HG03025 (cell line): Measurements from ENCODE around the gene ATP8B2.
"Not testable (repeated sequence)": the region's sequence is repeated elsewhere in the genome, so short reads cannot be mapped to it uniquely, and the experiment has no call there.

Source experiments
- ATAC-seq: cut with Tn5 transposase; IDR thresholded peaks from one replicate; pipeline ENCODE4 v1.9.1; 2021; ENCODE audit warnings: mild to moderate bottlenecking, moderate library complexity; ENCODE audit not compliant: unreplicated experiment, low FRiP score

Gene ATP8B2

DNA sequence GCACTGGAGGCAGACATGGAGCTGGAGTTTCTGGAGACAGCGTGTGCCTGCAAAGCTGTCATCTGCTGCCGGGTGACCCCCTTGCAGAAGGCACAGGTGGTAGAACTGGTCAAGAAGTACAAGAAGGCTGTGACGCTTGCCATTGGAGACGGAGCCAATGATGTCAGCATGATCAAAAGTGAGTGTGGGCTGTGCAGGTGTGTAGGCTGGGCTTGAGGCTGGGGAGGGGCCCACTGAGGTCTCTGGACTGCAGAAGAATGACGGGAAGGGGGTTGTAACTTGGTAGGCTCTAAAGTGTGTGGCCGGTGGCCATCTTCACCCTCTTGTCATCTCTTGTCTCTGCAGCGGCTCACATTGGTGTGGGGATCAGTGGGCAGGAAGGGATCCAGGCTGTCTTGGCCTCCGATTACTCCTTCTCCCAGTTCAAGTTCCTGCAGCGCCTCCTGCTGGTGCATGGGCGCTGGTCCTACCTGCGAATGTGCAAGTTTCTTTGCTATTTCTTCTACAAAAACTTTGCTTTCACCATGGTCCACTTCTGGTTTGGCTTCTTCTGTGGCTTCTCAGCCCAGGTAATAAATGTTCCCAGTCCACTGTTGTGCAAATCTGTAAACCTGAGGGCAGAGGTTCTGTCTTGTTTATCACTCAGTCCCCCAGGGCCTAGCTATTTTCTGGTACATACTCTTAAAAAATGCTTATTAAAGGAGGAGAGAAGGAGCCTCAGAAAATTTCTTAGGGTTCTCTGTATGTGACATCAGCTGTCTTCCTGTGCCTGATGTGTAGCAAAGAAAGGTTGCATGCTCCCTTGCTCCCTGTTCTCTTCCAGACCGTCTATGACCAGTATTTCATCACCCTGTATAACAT is 19.9 kb downstream of the ATP8B2 start:
- no peak for ATAC-seq

DNA sequence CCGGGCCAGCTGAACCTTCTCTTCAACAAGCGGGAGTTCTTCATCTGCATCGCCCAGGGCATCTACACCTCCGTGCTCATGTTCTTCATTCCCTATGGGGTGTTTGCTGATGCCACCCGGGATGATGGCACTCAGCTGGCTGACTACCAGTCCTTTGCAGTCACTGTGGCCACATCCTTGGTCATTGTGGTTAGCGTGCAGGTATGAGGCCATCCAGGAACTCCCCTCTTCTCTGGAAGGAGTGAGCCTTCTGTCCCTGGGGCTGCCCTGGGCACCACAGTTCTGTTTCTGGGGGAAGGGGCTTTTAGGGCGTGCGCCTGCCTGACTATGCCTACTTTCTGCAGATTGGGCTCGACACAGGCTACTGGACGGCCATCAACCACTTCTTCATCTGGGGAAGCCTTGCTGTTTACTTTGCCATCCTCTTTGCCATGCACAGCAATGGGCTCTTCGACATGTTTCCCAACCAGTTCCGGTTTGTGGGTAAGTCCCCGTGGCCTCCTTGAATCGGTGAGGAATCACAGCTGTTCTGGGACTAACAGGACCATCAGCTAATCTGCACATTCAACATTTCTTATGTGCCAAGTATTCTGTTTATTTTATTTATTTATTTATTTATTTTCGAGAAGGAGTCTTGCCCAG is 21.1 kb downstream of the ATP8B2 start:
- ATAC-seq: no peak

DNA sequence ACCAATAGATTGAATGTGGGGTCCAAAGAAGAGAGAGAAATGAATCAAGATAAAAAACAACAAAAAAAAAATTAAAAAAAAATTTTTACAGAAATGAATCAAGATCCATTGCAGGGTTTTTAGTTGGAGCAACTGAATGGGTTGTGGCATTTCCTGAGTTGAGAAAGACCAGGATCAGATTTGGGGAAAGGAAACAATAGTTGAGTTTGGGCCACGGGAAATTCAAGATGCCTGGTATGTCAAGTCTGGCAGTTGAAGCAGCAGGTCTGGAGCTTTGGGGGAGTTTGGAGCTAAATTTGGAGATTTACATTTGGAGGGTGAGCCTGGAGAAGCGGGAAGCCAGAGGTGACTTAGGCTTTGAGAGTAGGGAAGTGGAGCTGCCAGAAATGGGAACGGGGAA is 22.6 kb downstream of the ATP8B2 start:
- no peak for ATAC-seq

DNA sequence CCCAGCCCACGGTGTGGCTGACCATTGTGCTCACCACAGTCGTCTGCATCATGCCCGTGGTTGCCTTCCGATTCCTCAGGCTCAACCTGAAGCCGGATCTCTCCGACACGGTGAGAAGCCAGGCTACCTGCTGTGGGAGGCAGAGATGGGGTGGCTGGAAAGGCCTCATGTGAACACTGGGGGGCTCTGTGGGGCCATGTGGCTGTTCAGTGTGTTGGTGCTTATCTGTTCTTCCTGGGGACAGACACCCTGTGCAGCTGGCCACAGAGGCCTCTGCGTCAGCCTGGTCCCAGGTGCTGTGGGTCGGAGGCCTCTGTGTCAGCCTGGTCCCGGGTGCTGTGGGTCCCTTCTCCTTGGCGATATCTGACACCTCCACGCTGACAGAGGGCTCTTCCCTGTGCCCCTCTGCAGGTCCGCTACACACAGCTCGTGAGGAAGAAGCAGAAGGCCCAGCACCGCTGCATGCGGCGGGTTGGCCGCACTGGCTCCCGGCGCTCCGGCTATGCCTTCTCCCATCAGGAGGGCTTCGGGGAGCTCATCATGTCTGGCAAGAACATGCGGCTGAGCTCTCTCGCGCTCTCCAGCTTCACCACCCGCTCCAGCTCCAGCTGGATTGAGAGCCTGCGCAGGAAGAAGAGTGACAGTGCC is 23.2 kb downstream of the ATP8B2 start:
- ATAC-seq: no peak

DNA sequence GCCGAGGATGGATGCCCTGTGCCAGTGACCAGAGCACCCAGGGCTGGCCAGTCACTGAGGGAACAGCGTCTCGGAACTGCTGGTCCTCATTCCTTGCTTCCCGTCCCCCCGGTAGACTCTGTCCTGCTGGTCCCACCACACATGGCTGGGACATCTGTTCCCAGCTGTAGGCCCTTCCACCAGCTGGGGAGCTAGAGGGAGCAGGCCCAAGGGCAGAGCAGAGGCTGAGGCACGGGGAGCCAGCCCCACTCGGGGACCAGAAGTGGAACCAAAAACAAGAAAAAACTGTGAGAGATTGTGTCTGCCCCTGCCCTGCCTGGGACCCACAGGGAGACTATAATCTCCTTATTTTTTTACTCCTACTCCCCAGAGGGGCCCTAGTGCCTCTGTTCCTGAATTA is 23.8 kb downstream of the ATP8B2 start:
- ATAC-seq: no peak

DNA sequence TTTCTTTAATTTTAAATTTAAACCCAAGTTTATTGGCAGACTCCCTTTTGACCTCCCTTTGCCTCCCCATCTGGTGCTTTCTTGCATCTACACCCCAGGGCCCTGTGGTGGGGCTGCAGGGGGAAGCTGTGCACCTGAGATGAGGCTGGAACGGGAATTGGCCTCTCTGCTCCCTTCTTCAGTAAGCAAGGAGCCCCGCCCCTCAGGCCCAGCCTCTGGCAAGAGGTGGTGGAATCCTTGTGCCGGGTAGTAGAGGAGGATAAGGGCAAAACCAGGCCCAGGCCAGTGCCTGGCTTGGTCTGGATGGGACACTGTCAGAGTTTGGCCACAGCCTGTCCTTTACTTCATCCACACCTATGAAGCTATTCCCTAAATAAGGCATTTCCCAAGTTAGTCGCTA is 25.1 kb downstream of the ATP8B2 start:
- ATAC-seq: no peak

DNA sequence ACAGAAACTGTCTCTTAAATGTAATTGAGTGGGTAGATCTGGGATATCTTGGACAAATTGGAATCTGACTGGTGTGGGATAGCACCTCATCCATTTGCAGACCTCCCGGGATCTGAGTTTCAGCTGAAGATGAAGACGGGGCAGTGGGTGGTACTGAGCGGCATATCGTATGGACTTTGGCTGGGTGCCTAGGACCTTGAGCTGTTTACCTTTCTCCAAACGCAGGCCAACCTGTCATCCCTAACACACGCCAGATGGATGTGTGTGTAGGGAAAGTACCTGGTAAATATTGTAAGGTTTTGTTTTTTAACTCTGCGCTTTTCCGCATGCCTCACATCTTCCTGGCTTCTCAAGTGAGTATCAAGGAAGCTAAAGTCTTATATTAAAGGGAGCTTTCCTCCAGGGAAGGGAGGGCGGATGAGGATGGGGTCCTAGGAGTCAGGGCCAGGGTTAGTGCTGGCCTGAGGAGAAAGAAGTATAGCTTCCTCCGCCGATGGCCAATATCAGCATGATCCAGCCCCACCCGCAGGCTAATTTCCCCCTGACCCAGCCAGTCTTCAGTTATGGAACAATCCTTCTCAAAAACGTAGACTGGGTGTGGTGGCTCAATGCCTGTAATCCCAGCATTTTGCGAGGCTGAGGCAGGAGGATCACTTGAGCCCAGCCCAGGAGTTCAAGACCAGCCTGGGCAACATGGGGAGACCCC is 26.2 kb downstream of the ATP8B2 start:
- ATAC-seq: no peak

DNA sequence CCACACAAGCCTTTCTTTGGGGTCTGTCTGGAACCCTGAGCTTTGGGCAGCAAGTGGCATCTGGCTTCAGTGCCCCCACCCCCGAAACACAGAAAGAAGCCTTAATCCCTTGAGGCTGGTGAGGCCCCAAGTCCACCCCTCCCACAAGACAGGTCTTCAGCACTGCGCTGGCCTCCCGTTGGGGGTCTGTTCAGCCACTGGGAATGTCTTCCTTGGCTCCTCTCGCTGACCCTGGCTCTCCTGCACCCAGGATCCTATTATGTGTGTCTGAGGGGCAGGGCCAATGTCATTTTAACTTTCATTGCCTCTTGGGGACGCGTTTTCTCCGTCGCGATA is 26.9 kb downstream of the ATP8B2 start:
- ATAC-seq: no peak

DNA sequence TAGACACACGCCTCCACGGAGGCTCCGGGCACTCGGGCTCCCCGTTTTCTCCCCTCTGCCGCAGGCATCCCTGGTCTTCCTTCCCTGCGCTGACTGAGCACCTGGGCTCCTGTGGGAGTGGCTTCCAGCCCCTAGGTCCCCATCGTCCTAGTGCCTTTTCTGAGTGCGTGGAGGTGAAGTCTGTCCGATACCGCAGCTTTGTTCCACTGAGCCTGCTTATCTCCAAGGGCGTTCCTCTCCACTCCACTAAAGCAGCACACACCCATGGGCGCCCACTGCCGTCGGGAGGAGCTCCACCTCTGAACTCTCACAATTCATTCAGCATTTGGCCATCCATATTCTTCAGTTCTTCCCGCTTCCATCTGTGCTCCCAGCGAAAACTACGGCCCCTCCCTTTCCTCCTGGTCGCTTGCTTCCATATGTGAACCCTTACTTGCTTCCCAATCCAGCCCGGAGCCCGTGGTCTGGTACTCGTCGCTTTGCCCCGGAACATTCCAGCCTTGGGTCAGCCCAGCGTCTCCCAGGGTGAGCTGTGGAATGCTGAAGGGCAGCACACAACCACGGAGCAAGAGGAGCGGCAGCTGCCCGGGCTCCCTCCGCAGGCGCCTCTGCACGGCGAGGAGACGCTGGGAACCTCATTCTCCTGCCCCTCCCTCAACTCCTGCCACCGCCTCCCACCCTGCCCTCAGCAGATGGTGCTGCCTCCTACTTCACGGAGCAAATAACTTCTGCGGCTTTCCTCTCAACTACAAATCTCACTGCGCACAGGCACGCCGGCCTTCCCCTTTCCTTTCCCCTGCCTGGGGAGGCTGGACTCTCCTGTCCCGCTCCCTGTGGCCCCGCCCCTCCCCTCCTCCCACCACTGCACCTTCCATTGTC is 27.5 kb downstream of the ATP8B2 start:
- ATAC-seq: no peak

DNA sequence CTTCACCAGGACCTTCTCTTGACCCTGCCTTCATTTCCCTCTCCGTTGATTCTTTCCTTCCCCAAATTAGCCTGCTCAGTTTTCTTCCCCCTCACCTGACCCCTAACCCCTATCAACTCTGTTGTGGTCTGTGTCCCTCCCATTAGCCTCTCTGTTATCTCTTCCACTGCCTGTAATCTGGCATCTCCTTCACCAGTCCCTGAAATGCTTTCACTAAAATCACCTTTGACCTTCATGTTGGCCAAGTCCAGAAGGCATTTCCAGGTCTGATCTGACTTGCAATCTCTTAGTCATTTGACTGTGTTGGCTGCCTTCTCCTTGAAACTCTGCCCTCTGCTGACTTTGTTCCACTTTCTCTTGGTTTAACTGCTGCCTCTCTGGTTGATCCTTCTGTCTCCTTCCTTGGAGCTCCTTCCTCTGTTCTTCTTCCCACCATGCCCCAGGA is 28.2 kb downstream of the ATP8B2 start:
- no peak for ATAC-seq

DNA sequence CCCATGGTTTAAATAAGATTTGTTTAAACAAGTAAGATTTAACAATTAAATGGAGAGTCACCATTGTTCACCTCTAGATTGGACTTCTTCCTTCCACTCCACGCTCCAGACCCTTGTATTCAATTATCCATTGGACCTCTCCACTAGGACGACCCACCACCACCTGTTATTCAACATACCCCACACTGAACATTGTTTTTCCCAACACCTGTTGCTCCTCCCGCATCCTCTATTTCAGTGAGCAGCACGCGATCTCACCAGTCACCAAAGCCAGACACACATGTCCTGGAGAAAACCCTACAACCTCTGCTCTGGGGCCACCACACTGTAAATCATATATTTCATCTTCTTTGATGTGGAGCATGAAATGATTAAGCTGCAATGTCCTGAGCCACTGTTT is 28.6 kb downstream of the ATP8B2 start:
- no peak for ATAC-seq

DNA sequence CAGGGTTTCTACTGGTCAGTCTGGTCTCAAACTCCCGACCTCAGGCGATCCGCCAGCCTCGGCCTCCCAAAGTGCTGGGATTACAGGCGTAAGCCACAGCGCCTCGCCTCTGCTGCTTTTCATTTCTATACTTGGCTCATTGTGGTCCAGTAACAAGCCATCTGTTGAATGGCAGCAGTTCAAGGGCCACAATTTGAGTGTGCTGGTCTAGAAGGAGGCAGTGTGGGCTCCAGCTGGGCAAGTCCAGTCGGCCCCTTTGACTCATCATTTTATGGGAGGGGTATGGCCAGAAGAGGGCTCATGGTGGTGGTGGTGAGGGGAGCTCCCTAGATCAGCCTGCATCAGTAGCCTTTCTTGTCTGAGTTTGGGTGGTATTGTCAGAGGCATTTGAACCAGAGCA is 33.2 kb downstream of the ATP8B2 start:
- ATAC-seq: no peak

DNA sequence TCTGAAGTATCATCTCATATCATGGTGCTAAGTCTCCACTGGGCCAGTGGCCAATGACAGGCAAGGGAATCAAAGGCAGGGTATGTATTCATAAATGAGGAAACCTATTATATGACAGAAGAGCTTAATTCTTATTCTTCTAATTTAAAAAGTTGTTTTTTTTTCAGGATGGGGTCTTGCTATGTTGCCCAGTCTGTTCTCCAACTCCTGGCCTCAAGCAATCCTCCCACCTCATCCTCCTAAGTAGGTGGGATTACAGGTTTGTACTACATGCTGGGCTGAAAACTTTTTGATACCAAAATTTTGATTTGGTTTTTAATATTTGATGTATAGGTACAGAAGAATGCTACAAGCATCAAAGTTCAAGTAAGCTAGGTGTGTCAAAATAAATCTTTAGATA is 35.0 kb downstream of the ATP8B2 start:
- no peak for ATAC-seq

DNA sequence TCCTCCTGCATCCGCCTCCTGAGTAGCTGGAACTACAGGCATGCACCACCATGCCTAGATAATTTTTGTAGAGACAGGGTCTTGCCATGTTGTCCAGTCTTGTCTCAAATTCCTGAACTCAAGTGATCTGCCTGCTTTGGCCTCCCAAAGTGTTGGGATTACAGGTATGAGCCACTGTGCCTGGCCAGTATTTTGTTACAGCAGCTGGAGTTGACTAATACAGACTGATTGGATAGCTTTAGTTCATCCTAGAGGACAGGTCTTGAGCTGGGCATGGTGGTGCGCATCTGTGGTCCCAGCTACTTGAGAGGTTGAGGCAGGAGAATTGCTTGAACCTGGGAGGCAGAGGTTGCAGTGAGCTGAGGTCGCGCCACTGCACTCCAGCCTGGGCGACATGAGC is 35.6 kb downstream of the ATP8B2 start:
- not testable (repeated sequence) for ATAC-seq

DNA sequence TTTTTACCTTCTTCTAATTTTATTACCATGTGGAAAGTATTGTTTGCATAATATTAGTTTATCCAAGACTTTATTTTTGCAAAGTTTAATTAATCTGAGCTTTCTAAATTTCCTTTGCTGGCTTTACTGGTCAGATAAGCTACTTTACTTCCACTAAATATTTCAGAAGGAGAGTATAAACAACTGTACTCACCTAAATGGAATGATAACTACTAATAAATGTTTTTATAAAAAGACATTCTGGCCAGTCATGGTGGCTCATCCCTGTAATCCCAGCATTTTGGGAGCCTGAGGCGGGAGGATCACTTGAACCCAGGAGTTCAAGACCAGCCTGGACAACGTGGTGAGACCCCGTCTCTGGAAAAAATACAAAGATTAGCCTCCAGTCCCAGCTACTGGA is 36.0 kb downstream of the ATP8B2 start:
- ATAC-seq: no peak

DNA sequence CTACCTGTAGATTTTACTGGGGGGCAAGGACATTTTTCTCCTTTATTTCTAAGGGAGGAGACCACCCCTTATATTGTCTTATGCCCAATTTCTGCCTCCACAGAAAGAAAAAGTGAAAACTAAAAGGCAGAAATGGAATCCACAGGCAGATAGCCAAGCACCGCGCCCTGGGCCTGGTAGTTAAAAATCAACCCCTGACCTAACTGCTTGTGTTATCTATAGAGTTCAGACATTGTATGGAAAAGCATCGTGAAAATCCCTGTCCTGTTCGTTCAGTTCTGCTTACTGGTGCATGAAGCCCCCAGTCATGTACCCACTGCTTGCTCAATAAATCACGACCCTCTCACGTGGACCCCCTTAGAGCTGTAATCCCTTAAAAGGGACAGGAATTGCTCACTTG is 46.1 kb downstream of the ATP8B2 start:
- no peak for ATAC-seq

DNA sequence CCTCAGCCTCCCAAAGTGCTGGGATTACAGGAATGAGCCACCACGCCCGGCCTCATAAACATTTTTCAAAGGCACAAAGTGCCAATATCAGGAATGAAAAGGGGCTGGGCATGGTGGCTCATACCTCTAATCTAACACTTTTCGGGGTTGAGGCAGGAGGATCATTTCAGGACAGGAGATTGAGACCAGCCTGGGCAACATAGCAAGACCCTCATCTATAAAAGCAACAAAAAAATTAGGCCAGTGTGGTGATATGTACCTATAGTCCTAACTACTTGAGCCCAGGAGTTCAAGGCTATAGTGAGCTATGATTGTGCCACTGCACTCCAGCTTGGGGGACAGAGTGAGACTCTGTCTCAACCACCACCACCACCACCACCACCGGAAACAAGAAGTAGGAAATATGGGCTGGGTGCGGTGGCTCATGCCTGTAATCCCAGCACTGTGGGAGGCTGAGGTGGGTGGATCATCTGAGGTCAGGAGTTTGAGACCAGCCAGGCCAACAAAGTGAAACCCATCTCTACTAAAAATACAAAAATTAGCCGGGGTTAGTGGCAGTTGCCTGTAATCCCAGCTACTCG is 48.5 kb downstream of the ATP8B2 start:
- not testable (repeated sequence) for ATAC-seq

DNA sequence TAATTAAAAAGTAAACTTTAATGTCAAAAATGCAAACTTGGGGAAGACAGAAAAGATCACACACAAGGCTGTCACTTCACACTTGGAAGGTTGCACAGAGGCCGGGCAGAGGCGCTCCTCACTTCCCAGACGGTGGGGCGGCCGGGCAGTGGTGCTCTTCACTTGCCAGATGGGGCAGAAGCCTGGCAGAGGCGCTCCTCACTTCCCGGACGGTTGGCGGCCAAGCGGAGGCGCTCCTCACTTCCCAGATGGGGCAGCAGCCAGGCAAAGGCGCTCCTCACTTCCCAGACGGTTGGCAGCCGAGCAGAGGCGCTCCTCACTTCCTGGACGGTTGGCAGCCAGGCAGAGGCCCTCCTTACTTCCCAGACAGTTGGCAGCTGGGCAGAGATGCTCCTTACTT is 54.0 kb downstream of the ATP8B2 start:
- ATAC-seq: no peak

DNA sequence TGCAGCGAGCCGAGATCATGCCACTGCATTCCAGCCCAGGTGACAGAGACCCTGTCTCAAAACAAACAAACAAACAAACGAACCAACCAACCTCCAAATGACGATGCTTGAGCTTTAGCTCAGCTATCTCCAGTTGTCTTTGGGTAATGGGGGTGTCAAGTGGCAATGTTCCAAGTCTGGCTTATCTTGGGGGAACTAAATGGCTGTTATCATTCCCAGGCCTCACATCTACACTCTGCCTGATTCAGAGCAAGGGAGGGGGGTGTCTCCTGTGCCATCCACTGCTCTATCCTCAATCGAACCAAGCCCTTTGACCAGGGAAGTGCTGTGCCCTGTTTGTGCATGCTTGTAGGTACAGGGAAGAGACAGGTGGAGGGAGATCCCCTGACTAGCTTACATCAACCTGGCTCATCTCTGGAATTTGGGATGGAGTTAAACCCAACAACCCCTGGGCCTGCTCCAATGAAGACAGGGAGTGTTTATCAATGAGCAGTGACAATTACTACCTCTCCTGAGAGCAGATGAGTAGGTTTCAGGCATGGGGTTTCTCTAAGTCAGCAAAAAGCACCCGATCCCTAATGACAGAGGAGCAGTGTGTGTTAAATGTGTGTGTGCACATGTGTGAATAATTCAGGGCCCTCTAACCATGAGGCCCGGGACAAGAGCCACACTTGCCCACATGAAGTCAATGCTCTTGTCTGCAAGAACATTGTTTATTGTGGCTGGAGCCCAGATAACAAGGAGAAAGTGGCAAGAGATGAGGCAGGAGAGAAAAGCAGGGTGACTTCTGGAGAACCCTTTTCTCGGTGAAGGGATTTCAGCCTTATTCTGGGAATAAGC is 59.5 kb downstream of the ATP8B2 start:
- ATAC-seq: no peak
